GM18858 (cell line): ENCODE data around the gene TAS2R4.
"Not testable (repeated sequence)": the region's sequence is repeated elsewhere in the genome, so short reads cannot be mapped to it uniquely, and the experiment has no call there.

Experiments used
- ATAC-seq: cut with Tn5 transposase; IDR thresholded peaks from one replicate; pipeline ENCODE4 v1.9.1; 2021; ENCODE audit not compliant: unreplicated experiment

The TAS2R4 gene, protein sequence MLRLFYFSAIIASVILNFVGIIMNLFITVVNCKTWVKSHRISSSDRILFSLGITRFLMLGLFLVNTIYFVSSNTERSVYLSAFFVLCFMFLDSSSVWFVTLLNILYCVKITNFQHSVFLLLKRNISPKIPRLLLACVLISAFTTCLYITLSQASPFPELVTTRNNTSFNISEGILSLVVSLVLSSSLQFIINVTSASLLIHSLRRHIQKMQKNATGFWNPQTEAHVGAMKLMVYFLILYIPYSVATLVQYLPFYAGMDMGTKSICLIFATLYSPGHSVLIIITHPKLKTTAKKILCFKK

DNA sequence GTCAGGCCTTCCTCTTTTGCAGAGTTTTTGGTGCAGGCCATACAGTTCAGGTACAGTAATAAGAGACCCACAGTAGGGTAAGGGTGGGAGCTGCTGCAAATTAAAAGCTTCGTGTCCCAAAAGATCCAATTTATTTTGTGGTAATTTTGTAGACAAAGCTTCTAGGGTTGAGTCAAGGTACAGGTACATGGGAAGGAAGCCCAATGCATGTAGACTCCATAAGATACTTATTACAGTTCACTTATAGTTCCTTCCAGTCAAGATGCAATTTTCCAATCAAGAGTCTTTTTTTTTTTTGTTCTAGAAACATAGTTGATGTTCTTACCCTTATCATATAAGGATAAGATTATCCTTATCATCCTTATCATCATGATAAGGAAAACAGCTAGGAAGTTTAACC lies at the start of gene TAS2R4:
TAS2R4 (plus strand) TSS at position 301 of the 400 bp plus-strand sequence. CDS start 1,815 bp downstream, outside the sequence.
- ATAC-seq = no peak

DNA sequence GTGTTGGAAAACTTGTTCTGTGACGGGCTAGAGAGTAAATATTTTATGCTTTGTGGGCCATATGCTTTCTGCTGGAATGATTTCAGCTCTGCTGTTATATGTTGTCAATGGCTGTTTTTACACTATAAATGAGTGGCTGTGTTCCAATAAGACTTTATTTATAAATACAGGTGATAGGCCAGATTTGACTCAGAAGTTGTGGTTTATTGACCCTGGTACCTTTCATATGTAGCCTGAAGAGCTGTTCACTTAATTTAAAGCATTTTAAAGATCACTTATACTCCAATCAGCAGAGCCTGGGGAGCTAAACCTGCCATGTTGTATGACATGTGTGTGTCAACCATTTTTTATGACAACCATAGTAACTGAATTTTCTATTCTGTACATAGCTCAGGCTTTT lies 47.5 kb upstream of the TAS2R4 start:
- ATAC-seq = no peak

DNA sequence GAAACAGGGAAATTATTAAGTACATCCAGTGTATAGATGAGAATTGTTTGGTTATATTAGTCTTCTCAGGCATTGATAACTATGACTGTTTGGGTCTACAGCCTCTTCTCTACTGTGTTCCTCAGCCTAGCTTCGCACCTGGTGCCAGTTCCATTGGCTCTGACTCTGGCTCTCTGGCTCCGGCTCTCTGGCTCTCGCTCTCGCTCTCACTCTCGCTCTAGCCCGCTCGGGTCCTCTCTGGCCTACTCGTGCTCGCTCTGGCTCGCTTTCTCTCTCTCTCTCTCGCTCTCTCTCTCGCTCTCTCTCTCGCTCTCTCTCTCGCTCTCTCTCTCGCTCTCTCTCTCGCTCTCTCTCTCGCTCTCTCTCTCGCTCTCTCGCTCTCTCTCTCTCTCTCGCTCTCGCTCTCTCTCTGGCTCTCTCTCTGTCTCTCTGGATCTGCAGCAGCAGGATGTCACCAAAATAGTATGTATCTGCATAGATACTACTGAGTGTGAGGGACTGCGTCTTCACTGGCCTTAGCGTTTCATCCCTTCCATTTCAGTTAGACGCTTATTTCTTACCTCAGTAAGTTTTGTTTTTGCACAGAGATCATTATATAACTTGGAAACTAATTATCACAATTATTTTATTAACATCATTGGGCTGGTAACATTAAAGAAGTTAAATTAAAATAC lies 44.9 kb upstream of the TAS2R4 start:
- no peak for ATAC-seq

DNA sequence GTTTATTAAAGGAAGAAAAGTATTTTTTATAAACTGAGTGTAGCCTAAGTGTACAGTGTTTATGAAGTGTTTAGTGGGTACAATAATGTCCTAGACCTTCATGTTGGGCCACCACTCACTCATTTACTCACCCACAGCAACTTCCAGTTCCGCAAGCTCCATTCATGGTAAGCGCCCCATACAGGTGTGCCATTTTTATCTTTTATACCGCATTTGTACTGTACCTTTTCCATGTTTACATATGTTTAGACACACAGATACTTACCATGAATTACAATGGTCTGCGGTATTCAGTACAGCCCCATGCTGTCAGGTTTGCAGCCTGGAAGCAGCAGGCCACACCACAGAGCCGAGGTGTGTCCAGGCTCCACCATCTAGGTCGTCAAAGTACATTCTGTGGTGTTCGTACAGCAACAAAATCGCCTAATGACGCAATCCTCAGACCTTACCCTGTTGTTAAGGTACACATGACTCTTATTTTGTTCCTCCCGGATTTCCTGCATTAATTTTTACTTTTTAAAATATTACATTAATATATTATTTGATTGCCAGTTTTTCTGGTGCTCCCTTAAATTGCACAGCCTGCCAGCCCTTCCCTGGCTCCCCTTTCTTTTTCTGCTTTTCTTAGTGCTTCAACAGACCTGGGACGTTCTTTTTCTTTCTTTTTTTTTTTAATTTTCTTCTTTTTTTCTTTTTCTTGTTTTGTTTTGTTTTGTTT lies 39.2 kb upstream of the TAS2R4 start:
- ATAC-seq = no peak

DNA sequence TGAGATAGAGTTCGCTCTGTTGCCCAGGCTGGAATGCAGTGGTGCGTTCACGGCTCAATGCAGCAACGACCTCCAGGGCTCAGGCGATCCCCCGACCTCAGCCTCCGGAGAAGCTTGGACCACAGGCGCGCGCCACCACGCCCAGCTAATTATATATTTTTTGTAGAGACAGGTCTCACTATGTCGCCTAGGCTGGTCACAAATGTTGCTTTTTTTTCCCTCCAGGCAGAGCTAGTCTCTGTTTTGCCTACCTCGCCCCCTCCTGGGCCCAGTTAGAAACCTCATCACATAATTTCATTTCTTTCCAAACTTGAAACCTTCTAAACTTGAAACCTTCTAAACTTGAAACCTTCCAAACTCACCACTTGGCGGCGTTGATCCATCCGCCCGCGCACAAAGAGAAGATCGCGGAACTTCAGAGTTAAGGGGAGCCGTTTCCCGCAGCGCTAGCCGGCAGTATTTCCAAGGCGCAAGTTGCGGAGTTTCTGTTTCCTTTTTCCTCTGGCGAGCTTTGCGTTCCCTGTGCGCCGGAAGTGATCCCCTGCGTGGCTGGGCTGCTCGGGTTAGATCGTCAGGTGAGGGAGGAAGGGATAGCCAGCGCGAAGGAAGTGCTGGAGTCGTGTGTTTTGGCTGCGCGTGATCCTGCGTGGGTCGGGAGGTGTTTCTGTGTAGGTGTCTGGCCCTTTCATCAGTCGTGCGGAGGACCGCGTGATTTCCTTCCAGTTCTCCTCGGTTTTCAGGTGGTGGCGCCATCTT lies 38.5 kb upstream of the TAS2R4 start, which contains the start of gene SSBP1:
SSBP1 (plus strand) TSS at position 523 of the 756 bp plus-strand sequence. CDS start 809 bp downstream, outside the sequence.
- peak; percentile 89 for ATAC-seq

DNA sequence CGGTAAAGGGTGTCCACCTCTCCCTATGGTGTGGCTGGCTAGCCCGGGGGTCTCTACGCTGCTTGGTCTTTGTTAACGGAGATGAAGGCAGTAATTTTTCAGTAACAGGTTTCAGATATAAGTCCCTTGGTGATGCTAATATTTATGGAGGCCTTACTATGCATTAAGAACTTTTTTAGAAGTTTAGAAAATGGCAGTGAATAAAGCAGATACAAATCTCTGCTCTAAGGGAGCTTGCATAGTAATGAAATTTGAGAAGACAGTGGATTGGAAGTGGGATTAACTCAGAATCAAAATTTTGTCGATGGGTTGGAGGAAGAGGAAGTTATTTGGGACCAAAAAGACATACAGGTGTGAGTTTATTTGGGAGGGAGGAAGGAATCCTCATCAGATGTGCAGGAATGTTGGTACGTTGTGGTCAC lies 37.9 kb upstream of the TAS2R4 start:
- no peak for ATAC-seq

DNA sequence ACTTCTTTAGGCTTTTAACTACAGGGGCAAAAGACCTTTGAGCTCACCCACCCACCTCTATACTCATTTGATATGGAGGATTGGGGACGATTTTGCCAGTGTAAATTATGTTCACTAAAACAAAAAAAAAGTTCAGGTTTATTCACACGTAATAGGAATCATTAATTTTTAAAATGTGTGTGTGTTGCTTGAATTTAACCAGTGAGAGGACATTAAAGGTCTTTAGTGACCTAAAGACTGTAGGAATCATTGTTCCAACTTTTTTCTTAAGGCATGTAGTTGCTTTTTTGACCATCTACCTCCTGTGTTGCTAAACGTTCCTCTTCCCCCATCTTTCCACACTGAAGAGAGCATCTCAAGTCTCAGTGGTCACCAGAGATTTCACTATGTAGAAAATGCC lies 37.2 kb upstream of the TAS2R4 start:
- no peak for ATAC-seq

DNA sequence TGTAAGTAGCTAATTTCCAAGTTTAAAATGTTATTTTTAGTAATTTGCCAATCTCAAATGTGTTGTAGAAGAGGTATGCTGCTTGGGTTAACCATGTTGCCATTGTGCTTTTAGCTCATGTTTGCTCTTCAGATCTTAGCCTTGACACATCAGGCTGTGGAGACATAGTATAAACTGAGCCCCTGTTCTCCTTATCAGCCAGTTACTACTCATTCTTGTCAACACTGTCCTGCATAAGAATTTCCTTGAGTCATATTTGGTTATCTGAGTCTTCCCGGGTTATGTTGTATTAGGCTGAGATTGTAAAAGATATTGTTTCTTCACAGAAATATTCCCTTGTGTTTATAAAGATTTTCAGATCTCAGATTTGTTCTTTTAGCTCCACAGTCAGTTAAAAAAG lies 34.2 kb upstream of the TAS2R4 start:
- no peak for ATAC-seq

DNA sequence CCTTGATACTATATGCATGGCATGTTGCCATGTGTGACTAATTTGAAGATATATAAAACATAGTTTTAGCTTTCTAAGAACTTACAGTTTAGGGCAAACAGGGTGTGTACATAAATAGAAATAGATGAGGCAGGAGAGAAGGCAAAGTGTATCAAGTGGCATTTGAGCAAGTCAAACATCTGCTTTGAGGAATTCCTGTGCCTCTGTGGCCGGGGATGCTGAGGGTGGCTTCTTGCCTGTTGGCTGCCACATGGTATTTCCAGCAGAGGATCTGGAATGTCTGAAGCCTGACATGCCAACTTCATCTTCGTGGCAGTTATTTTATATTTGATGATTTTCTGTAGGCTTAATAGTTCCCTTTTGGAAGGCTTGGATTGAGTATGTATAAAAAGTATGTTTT lies 32.3 kb upstream of the TAS2R4 start:
- no peak for ATAC-seq

DNA sequence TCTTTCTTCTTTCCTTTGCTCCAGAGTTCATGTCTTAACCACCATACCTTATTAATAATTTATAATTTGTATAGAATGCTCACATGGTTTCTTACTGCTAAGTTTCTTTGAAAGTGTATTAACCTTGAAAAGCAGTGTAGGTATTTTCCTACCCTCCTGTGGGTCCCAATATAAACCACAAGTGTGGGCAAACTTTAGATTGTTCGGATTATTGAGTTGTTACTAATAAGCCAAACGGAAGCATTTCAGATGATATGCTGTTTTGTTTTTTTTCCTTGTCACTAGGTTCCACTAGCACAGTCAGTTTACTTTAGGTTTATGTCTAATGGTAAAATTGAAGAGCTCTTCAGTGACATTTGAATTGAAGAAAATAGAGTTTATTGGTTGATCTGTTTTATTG lies 28.1 kb upstream of the TAS2R4 start:
- ATAC-seq = no peak

DNA sequence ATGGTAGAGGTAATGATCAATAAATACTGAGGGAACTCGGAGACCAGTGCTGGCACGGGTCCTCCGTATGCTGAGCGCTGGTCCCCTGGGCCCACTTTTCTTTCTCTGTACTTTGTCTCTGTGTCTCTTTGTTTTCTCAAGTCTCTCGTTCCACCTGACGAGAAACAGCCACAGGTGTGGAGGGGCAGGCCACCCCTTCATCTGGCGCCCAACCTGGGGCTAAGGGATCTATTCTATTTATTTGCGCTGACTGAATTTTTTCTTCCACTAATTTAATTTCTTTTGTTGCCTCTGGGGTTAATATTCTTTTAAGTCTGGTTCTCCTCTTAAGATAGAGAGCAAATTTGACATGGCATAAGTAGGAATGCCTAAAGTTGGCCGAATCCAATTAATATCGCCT lies 24.6 kb upstream of the TAS2R4 start:
- ATAC-seq = not testable (repeated sequence)

DNA sequence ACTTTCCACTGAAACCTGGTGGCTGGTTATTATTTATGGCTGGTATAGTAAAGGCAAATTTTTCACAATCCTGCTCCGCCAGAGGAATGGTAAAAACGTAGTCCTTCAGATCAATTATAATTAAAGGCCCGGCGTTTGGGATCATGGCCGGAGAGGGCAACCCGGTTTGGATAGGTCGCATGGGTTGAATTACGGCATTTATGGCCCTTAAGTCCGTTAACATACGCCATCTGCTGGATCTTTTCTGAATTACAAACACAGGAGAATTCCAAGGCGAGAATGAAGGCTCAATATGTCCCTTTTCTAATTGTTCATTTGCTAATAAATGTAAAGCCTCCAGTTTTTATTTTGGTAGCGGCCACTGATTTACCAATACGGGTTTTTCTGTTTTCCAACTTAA lies 23.8 kb upstream of the TAS2R4 start:
- ATAC-seq = no peak

DNA sequence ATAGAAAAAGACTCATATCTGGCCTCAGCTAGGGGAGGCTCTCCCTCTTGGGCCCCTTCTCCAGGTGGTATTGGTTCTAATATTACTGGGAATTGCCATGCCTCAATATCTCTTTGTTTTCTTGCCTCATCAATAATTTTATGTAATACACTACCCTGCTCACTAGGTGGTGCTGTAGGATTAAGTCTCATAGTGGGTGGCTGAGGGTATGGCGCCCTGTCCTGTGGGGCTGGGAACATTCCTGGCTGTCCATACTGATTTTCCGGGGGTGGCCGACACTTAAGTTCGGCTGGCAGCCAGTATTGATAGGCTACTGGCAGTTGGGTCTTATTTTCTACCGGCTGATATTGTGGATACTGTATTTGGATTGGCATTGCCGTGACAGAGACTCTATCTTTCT lies 21.5 kb upstream of the TAS2R4 start:
- ATAC-seq = no peak

DNA sequence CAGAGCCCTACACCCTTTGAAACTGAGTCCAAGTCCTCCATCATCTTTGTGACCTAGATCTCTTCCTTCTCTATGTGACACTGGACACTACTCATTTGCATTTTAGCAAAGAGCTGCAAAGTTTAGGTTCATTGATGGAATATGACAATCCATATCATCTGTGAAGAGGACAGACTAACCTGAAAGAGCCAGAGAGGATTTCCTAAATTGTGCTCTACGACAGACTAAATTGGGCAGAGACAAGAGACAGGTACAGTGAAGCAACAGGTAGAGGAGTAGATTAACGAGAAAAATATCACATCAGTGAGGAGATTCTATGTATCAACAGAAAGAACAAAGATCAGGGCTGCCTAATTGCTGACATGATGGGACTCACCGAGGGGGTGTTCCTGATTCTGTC lies 12.7 kb upstream of the TAS2R4 start, which contains the start of gene TAS2R3:
TAS2R3 (plus strand) TSS at position 301 of the 400 bp plus-strand sequence; CDS start at position 363, 62 bp downstream.
- ATAC-seq = no peak

DNA sequence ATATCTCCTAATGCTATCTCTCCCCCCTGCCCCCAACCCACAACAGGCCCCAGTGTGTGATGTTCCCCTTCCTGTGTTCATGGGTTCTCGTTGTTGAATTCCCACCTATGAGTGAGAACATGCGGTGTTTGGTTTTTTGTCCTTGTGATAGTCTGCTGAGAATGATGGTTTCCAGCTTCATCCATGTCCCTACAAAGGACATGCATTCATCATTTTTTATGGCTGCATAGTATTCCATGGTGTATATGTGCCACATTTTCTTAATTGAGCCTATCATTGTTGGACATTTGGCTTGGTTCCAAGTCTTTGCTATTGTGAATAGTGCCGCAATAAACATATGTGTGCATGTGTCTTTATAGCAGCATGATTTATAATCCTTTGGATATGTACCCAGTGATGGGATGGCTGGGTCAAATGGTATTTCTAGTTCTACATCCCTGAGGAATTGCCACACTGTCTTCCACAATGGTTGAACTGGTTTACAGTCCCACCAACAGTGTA lies 6.3 kb upstream of the TAS2R4 start:
- ATAC-seq = not testable (repeated sequence)

DNA sequence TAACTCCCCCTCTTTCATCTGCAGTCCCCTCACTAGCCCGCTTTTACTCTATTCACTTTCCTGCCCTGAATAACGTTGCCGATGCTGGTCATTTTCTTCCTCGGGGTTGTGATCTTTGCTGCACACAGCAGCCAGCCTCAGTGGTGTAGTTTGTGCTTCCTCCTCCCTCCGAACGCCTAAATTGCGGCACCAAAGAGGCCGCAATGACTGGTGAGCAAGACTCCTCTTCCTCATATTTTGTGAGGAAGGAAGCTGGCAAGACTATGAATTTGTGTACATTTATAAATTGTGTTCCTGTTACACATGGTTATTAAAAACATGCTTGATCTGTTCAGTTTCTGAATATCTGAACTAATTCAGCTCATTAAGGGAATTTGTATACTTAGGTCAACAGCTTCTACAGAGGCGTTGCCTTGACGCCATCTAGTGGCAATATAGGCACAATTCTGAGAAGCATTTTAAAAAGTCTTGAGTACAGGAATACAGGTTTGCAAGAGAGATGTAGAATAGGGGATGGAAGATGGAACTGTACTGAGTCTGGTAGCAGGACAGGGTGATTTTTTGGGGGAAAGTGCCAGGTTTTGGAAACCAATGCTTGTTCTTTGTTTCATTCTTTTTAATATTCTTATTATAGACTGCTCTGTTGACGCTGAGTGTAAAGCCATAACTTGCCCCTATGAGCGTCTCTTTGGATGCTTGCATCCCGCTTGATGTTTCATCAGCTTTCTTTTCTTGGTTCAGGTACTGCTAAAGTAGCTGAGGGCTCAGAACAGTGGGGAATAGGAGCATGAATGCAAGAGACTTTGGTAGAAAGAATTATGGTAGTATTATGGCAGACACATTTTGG lies 9.5 kb downstream of the TAS2R4 start:
- peak; percentile 72 for ATAC-seq

DNA sequence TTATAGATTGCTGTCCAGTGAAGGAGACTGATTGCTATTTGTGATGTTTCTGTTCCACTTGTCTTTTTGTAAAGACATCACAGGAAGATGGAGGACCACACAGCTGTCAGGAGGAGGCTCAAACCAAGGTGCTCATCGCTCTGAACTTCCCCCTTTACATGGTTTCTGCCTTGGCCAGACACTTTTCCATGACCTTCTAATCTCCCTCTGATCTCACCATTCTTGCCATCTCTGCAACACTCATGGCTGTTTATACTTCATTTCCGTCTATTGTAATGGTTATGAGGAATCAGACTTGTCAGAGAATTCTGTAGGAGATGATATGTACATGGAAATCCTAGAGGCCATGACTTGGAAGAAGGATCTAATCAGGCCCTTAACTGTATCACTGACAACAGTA lies 11.8 kb downstream of the TAS2R4 start:
- ATAC-seq = no peak

DNA sequence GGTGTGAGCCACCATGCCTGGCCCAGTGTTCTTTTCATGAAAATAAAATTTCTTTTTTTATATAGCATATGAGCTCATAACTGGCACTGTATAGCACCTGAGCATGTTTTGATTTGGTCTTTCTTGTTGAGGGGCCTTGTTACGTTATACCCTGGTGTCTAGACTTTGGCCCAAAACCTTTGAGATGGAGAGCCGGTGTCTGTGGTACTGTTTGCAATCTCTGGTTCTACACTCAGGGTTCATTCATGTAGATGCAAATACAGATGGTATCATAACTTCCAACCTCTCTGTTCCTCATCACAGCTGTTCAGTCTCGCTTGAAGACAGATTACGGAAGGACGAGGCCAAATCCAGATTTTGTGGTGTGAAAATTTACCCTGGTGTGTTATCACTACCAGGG lies 13.4 kb downstream of the TAS2R4 start, which contains the start of gene TAS2R5:
TAS2R5 (plus strand) TSS at position 301 of the 400 bp plus-strand sequence. CDS start 145 bp downstream, outside the sequence.
- ATAC-seq = no peak

DNA sequence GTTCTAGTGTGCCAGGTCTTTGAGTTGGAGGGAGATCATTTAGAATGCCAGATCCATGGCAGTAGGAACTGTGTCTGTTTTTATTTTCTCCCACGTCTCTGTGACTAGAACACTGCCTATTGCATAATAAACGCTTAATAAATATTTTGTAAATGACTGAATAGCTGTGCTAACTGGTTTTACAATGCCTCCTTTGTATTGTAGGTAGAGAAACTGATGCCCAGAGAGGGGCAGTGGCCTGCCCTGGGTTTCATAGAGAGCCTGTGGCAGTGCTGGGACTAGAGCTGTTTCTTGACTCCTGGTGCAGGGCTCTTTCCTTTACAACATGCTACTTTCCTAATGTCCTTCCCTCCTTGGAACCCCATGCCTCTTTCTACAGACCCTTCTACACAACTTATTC lies 16.1 kb downstream of the TAS2R4 start:
- ATAC-seq = no peak

DNA sequence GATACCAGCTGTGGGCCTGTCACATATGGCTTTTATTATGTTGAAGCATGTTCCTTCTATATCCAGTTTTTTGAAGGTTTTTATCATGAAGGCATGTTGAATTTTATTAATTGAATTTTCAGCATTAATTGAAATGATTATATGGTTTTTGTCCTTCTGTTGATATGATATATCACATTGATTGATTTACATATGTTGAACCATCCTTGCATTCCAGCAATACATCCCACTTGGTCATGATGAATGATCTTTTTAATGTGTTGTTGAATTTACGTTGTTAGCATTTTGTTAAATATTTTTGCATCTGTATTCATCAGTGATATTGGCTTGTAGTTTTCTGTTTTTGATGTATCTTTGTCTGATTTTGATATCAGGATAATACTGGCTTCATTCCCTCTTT lies 43.6 kb downstream of the TAS2R4 start:
- no peak for ATAC-seq
